Tibial nerve (tissue), 3 donors: ENCODE data around the gene HPS5.

Experiments used
- CTCF ChIP-seq, 5 experiments: fragments of 200-600 bp in 3 of 5; fragments of 450-650 bp in 2 of 5; sonication (generic) in 3 of 5; IDR thresholded peaks; one replicate each; pipeline ENCODE4 v1.5.1; 2016 to 2019; ENCODE audit warnings: antibody characterized with exemption in 5 of 5, mild to moderate bottlenecking in 3 of 5, moderate library complexity in 2 of 5
- POLR2A ChIP-seq, 2 donors: fragments of 450-650 bp; IDR thresholded peaks; one replicate each; pipeline ENCODE4 v1.6.1; 2017; ENCODE audit warnings: antibody characterized with exemption in 2 of 2, mild to moderate bottlenecking in 2 of 2, moderate library complexity in 2 of 2

- TF ChIP-seq CTCF (IDR thresholded peaks at IDR 0.05) (no peak), POLR2A (IDR thresholded peaks at IDR 0.05) (no peak)
These were observed 82.3 kb downstream of the HPS5 start for GRCh38 chr11:18239655-18240054.
